ENCODE data around the gene NRP1.
"Not testable (repeated sequence)": the region's sequence is repeated elsewhere in the genome, so short reads cannot be mapped to it uniquely, and the experiment has no call there.

The NRP1 gene

DNA sequence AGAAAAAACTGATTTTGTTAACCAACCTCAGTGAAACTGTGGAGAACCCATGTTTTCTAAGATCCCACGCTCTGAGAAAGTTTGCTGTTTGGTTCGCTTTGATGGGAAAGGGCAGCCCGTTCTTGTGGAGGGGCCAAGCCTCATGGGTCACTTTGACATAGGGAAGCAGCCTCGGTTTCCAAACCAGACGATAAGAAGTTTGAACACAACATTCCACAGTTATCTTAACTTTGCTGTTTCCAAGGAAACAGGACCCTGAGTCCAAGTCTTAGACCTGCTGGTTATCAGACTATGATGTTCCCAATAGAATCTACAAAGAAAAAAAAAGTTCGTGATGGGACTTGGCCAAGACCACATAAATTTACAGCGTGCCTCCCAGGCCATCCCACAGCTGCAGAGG is 182.3 kb downstream of the NRP1 start:
- no peak for DNase-seq (ENCODE audit: low read depth, low spot score)

DNA sequence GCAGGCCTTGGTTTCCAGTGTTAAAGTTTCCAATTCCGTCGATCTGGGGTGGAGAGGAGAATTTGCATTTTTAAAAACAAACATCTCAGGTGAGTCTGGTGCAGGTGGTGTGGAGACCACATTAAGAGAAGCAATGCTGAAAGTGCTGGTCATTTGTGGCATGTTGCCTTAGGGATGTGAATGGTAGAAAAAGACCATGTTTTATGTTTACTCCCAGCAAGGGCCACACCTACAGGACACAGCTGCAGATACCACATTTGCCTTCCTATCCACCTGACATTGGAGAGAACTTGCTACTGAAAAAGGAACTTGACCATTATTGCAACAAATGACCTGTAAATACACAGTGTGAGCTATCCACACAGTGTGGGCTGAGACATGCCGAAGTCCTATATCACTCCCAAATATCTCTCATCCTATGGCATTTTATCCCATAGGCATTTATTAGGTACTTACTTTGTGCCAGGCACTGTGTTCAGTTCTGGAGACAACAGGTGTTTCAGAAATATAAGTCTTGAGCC is 183.1 kb downstream of the NRP1 start:
- no peak for DNase-seq (ENCODE audit: low read depth, low spot score)

DNA sequence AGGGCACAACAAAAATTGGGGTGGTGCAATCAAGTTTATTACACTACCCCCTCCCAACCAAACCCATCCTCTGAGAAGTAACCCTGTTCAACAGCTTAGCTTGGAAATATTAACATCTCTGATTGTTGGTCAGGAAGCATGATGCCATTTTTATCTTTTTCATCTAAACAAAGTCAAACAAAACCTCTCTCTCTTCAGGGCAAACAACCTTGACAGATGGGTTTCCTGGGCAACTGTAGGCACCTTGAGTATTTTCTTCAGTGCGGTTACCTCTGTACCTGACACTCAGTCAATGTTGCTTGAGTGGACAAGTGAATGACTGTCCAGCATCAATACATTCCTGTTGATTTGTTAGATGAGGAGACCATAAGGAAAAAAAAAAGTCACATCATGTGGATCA is 183.6 kb downstream of the NRP1 start:
- no peak for DNase-seq (ENCODE audit: low read depth, low spot score)

DNA sequence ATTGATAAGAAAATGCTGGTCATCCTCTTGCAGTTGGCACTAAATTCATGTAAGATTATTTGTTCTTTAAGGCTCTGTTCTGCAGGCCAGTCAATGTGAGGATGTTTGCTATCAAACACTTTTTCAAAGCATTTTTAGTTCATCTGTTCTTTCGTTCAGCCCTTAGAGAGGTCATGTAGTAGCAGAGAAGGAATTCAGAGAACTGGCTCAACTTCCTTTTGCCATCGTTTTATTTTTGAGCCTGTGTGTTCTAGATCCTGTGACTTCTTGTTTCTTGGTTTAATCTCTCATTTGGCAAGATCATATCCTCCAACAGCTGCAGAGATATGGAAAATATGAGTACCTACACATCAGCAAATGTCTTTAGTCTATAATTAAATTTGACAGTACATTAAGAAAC is 184.3 kb downstream of the NRP1 start:
- DNase-seq (ENCODE audit: low read depth, low spot score), result no peak

DNA sequence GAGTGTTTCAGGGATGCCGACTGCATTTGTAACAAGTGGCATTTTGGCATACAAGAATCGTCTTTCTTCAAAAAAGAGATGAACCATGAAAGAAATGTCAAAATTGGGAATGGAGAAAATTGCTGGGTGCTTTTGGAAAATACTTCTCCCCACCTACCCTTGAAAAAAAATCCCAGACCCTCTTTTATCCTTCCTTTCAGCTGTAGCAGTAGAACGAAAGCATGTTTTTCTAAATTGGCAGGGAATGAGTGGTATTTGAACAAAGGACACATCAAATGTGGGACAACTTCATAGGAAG is 187.5 kb downstream of the NRP1 start:
- no peak for DNase-seq (ENCODE audit: low read depth, low spot score)

DNA sequence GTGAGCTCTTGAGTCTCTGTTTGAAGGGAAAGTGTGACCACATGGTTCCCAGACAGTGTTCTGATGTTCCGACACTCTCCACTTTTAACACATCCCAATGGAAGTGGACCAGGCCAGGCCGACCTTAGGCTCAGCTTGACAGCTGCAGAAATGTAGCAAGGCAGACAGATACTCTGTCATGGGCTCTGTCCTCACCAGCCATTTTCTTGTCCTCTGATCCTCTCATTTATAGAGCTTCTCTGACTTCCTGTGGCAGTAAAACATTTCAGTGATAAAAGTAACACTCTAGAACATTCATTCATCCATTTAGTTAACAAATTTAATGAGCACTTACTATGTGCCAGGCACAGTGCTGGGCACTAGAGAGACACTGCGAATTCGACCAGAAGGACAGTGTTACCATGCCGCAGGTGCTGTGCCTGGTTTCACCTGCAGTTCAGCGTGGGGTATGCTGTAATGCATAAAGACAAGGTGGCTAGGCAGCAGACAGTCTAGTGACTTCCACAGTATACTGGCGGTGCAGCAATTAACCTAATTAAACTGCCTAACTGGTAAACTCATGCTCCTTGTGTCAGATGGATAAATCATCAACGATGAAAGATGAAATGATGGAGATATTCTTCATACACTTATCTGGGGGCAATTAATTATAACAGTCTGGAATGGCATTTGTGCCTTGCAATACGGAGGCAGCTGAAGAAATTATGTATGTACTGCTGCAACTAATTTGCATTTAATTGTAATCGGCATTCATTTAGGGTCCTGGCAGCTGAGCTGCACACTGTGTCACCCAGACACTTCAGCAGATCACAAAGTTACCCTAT is 188.1 kb downstream of the NRP1 start:
- DNase-seq (ENCODE audit: low read depth, low spot score), result no peak

DNA sequence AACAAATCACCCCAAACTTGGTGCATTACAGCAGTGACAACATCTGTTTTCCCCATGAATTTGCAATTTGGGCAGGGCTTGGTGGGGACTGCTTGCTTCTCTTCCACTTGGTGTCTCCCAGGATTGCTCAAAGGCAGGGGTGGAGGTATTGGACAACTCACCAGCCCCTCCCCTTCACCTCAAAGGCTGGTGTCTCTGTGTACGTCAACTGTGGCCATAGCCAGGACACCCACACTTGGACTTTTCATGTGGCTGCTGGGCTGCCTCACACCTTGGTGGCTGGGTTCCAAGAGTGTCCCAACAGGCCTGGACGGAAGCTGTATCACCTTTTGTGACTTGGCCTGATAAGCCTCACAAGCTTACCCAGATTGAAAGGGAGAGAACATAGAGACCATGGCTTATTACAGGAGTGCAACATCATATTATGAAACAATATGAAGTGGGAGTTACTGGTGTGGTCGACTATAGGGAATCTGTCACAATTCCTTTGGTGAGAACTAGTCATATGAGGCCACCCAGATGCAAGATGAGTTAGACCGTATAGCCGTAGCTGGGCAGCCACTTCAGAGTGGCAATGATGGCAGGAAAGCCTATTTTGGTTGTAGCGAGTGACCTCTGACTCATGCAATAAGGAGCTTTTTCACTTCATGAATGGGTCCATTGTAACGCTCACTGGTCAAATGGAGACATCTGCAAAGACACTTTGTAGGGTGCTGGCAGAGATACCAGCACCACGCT is 188.8 kb downstream of the NRP1 start:
- no peak for DNase-seq (ENCODE audit: low read depth, low spot score)

DNA sequence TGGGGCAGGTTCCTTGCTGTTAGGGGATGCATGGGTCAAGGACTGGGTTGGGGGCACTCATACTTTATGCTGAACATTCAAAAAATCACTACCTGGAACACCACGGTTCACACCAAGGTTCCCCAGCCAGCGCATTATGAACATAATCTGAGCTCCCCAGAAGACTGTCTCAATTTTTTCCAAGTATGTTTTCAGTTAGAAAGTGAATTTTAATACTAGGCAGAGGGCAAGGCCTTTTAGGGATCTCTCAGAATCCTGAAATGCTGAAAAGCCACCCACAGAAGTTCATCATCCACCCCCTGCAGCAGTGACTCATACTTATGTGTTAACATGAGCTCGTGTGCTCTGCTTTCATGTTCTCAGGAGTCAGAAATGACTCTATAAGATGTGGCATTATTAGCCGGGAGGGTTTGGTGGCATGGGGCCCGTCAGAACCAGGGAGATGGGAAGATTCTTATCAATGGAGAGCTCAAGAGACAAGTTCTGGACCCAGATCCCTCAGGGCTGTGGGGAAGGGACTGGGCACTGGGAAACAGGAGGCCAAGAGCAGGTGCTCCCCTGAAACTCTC is 191.2 kb downstream of the NRP1 start:
- peak; percentile 61 for DNase-seq (ENCODE audit: low read depth, low spot score)

DNA sequence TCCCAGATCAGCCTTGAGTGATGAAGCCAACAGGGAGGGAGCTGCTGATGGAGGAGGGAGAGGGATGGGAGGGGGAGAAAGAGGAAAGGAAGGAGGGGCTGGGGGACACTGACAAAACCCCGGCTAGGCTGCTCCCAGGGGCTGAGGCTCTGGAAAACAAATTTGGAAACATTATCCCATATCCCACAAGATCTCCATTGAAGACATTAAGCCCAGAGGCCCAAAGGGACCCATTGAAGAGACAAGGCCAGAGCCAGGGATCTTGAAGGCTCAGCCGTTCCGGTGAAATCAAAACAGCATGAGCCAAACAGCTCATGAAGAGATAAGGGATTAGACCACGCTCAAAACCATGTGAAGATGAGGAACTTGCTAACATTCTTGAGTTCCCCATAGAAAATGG is 192.2 kb downstream of the NRP1 start:
- no peak for DNase-seq (ENCODE audit: low read depth, low spot score)

DNA sequence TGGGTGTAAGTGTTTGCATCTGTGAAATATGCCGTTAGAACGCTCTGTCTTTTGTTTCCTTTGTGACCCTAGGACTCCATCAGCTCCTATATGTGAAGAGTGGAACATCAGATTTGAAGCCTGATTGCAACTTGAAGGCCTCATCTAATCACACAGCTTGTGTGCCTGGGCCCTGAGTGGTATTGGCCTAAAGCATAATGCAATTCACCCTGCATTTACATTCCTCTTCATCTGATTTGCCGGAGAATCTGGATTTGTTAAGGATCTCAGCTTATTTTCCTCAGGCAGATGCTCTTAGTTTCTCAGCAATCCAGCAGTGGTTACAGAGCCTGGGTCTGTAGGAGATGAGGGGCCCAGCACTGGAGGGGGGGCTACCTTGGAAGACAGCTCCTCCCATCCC is 193.2 kb downstream of the NRP1 start:
- no peak for DNase-seq (ENCODE audit: low read depth, low spot score)

DNA sequence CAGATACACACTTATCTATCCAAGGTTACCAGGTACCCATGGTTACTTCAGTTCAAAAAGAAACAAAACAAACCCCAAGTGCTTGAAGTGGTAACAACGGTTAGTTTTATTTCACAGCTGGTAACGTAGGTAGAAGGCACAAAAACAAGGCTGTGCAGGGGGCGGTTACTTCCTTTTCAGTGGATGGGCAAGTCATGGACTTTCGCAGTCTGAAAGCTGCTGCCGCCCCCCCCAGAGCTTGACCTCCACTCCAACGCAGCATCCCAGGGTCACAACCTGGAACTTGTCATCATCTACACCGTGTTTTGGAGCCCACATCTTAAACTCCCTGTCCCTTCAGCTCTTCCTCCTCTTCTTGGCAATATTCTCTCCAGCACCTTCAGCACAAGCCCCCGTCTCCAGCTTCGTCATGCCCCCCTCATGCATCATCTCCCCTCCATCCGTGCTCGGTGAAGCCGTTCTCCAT is 195.3 kb downstream of the NRP1 start:
- no peak for DNase-seq (ENCODE audit: low read depth, low spot score)

DNA sequence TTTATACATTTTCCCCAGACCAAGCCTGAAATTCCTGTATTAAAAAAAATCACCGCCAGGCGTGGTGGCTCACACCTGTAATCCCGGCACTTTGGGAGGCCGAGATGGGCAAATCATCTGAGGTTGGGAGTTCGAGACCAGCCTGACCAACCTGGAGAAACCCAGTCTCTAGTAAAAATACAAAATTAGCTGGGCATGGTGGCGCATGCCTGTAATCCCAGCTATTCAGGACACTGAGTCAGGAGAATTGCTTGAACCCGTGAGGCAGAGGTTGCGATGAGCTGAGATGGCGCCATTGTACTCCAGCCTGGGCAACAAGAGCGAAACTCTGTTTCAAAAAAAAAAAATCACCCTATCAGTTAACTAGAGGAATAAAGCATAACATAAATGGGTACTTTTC is 195.8 kb downstream of the NRP1 start:
- DNase-seq (ENCODE audit: low read depth, low spot score), result not testable (repeated sequence)

DNA sequence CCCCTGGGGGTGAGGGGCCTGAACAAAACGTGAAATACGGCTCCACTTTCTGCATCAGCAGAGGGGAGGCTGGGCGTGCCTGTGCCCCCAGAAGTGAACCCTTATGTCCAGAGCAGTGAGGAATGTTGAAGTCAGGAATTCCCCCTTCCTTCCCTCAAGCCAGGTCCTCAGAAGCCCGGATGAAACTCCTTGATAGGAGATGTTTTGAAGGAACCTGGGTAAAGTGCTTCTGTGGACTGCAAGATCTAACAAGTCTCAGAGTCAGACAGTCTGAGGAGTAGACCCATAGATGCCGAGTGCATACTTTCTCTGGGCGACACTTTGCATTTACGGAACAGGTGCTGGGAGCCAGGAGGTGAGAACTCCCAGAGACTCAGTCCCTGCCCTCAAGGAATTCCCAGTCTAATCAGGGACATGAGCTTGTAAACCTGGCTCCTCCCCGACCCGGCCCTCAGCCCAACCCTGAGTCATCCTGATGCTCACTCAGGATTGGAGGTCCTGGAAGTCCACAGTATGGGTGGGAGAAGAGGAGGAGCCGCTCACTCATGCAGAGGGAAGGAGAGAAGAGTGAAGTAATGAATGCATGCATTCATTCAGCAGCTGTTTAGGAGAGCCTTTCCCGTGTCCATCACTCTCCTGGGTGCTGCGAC is 197.0 kb downstream of the NRP1 start:
- no peak for DNase-seq (ENCODE audit: low read depth, low spot score)

DNA sequence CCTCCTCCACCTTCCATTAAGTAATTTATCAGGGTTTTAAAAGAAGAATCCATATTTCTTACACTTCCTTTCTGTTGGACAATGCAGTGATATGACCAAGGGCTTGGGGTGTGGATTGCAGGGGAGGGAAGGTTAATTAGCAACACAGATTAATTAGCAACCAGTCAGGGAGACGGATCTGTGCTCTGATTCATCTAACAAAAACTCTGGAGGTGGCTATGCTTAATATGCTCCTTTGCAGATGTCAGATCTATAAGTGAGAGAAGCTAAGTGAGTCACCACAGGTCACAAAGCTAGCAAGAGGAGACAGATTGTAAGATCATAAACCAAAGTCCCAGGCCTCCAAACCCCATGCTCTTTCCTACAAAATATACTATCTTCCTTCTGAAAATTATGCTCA is 197.7 kb downstream of the NRP1 start:
- DNase-seq (ENCODE audit: low read depth, low spot score), result peak; percentile 40

DNA sequence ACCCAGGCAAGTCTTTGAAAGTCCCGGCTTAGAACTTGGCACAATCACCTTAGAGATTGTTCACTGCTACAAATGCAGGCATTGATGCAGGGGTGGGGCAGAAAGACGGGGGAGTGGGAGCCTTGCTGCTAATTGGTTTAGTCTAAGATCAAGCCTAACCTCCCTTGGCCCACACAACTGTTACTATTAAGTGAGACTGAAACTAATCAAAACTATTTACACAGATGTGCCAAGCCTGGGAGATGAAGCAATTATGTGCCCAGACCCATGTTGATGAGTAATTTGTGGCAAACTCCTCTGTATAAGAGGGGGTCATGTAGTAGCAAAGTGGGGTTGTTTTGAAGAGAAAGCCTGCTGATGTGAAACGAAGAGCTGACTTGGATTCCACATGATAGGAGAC is 198.2 kb downstream of the NRP1 start:
- peak; percentile 37 for DNase-seq (ENCODE audit: low read depth, low spot score)

DNA sequence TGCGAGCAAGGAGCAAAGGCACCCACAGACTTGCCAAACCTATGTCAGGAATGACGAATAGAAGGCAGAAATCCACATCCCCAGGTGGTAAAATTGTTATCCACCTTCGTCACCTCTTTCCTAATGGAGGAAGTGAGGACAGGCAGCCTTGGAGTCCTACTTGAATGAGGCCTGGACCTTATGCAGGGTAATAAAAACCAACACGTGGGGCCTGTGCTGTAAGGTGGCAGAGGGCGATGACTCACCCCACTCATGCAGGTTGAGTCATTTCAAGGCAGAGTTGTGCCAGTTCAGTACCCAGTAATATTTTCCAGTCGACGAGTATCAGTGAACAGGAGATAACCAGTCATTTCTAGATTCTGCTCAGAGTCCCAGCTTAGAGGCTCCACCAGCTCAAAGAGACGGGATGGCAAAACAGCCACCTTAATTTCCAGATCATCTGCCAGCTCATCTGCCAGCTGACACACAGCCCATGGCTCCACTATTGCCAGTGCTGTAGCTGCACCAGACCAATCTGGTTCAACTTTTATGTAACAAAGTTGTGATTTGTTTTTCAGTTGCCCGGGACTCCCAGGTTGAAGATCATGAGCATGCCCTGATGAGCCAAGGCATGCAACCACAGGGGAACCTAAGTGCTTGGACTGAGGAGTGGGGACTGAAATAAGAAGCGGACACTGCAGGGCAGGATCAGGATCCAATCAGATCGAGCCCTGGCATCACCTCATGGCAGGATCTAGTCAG is 200.3 kb downstream of the NRP1 start:
- DNase-seq (ENCODE audit: low read depth, low spot score), result peak; percentile 90

DNA sequence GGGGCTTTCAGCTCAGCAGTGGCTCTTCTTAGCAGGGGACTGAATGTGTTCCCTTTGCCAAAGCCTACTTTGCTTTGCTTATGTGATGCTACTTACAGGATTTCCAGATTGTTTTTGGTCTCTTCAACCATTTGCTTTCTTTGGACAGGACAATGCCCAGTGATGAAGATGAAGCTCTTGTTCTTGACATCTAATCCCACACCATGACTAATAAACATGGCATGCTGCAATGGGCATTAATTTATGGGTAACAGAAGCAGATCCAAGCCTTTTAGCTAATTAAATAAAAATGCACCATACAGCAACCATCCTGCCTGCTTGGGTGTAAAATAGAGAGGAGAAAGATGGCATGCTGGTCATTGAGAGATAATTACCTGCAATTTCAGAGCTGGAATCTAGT is 200.9 kb downstream of the NRP1 start:
- DNase-seq (ENCODE audit: low read depth, low spot score), result peak; percentile 50

DNA sequence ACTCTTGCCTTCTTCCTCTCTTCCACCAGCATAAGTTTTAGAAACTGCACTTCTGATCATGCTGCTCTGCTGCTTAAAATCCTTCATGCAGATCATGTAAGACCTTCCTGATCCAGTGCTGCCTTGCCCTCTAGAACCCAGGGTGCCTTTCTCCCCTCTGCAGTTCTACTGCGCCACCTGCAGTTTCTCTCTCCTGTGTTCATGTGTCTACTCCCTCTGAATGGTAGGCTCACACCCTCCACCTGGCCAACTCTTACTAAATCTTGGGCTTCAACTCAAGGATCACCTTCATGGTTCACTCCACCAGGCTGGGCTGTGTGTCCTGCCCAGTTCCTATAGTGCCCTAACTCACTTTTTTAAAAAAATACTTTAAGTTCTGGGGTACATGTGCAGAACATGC is 201.8 kb downstream of the NRP1 start:
- DNase-seq (ENCODE audit: low read depth, low spot score), result no peak

DNA sequence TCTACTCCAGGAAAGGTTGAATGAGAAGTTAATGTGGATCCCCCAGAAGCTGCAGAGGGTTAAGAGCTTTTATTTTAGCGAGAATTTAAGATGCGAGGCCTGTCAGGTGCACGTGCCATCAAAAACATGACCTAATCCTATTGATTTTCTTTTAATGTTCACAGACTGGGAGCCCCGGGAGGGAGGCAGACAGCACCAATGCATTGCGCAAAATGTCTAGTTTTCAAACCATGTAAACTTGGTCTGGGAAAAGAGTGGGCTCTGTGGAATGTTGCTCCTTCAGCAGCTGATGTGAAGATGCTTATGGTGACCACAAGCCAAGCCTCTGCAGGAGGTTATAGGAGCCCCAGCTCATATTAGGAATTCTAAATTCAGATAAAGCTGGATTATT is 204.5 kb downstream of the NRP1 start:
- DNase-seq (ENCODE audit: low read depth, low spot score), result peak; percentile 66

DNA sequence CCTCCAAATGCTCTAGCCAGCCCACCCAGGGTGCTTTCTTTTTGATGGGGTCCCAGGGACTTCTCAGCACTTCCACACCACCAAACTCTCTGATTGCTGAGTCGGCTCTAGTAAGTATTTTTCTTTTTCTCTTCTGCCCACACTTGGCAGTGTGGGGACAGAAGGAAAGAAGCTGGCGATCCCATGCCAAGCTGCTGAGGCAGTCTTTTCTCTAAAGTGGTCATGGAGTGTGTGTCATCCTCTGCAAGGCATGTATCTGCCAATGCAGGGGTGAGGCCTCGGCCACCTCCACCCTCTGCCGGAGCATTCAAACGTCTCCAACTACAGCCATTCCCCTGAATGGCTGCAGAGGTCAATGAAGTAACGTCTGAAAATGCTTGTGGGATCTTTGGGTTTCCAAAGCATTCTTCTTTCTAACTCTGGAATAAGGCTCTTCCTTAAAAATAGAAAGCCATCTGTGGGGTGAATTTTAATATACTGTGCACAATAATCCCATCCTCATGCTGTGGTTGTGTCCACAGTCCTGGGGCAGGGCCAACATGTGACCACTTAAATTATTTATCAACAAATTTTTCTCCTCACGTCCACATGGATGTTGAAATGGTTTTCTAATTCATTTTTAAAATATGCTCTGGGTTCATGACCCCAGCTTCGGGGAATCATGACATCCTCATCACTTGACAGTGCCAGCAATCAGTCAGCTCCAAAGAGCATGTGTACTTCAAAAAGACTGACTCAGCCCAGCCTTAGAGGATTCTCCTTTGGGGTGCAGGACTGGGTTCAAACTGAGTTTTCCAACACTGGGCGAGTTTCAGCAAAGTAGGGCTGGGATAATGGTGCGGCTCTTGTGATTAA is 205.1 kb downstream of the NRP1 start:
- DNase-seq (ENCODE audit: low read depth, low spot score), result peak; percentile 90

DNA sequence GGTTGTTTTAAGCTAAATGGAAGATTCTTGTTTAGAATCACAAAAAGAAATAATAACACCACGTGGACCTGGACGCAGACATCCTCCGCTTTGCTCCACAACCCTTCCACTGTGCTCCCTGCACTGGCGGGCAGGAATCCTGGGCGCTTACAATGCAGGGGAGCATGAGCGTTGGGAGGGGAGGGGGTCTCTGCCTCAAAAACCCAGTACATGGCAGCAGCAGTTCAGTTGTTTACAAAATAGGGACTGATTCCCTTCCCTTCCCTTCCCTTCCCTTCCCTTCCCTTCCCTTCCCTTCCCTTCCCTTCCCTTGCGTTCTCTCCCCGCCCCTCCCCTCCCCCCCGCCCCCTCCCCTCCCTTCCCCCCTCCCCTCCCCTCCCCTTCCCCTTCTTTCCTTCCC is 206.8 kb downstream of the NRP1 start:
- DNase-seq (ENCODE audit: low read depth, low spot score), result no peak
